Measurements from ENCODE around the gene CLEC12A. TPM values are rescaled to one million over a fixed set of nuclear protein-coding genes. Genes with fewer than 3 reads are reported as not detected.

Gene CLEC12A
- total and polyA plus RNA-seq, 2 donors (not counting 1 experiment from before 2014, with no cell fraction given) = 1.0 TPM; not detected in 1

Other genes starting within 250 kb of the CLEC12A start
- gene CLECL1, start 238.3 kb upstream of the CLEC12A start, total RNA-seq = 37.8 and 51.4 TPM in 2 replicates
- gene CLECL1, start 238.3 kb upstream of the CLEC12A start, polyA plus RNA-seq = 18.5 and 30.7 TPM in 2 replicates
- 44.8 and 45.1 TPM in 2 replicates for gene CD69, start 210.5 kb upstream of the CLEC12A start, total RNA-seq
- 997 and 1,149 TPM in 2 replicates for gene CD69, start 210.5 kb upstream of the CLEC12A start, polyA plus RNA-seq
- 1.2 and 1.7 TPM in 2 replicates for gene KLRF1, start 143.9 kb upstream of the CLEC12A start, total RNA-seq
- gene KLRF1, start 143.9 kb upstream of the CLEC12A start, polyA plus RNA-seq = 1.0 and 2.0 TPM in 2 replicates
- 30.5 and 31.6 TPM in 2 replicates for gene CLEC2B, start 102.1 kb upstream of the CLEC12A start, total RNA-seq
- gene CLEC2B, start 102.1 kb upstream of the CLEC12A start, polyA plus RNA-seq = 58.2 and 86.6 TPM in 2 replicates
- not detected in 2 replicates for gene KLRF2, start 89.9 kb upstream of the CLEC12A start, total RNA-seq
- gene KLRF2, start 89.9 kb upstream of the CLEC12A start, polyA plus RNA-seq = 0.36 TPM in 1 of 2 replicates, not detected in the other
- not detected in 2 replicates for gene CLEC2A, start 39.0 kb upstream of the CLEC12A start, total RNA-seq
- not detected in 2 replicates for gene CLEC2A, start 39.0 kb upstream of the CLEC12A start, polyA plus RNA-seq
- gene CLEC1B, start 27.7 kb downstream of the CLEC12A start, total RNA-seq = not detected in 2 replicates
- gene CLEC1B, start 27.7 kb downstream of the CLEC12A start, polyA plus RNA-seq = not detected in 2 replicates
- gene CLEC12B, start 39.2 kb downstream of the CLEC12A start, total RNA-seq = not detected in 2 replicates
- gene CLEC12B, start 39.2 kb downstream of the CLEC12A start, polyA plus RNA-seq = 0.09 and 0.34 TPM in 2 replicates
- gene CLEC9A, start 59.3 kb downstream of the CLEC12A start, total RNA-seq = not detected in 2 replicates
- not detected in 2 replicates for gene CLEC9A, start 59.3 kb downstream of the CLEC12A start, polyA plus RNA-seq
- gene CLEC1A, start 127.6 kb downstream of the CLEC12A start, total RNA-seq = not detected in 2 replicates
- gene CLEC1A, start 127.6 kb downstream of the CLEC12A start, polyA plus RNA-seq = 0.10 TPM in 1 of 2 replicates, not detected in the other
- 0.67 and 0.90 TPM in 2 replicates for gene CLEC7A, start 158.8 kb downstream of the CLEC12A start, total RNA-seq
- 2.4 and 3.4 TPM in 2 replicates for gene CLEC7A, start 158.8 kb downstream of the CLEC12A start, polyA plus RNA-seq
- gene OLR1, start 200.7 kb downstream of the CLEC12A start, total RNA-seq = 0.12 TPM in 1 of 2 replicates, not detected in the other
- gene OLR1, start 200.7 kb downstream of the CLEC12A start, polyA plus RNA-seq = 0.07 TPM in 1 of 2 replicates, not detected in the other
- not detected in 2 replicates for gene TMEM52B, start 207.6 kb downstream of the CLEC12A start, total RNA-seq
- 0.03 TPM in 1 of 2 replicates, not detected in the other for gene TMEM52B, start 207.6 kb downstream of the CLEC12A start, polyA plus RNA-seq
- gene GABARAPL1, start 241.5 kb downstream of the CLEC12A start, total RNA-seq = 11.9 and 12.0 TPM in 2 replicates
- gene GABARAPL1, start 241.5 kb downstream of the CLEC12A start, polyA plus RNA-seq = 4.5 and 28.1 TPM in 2 replicates